ENCODE measurements around the gene PABPN1. TPM values are rescaled to one million over a fixed set of nuclear protein-coding genes. Genes with fewer than 3 reads are reported as not detected.

PABPN1 gene
- total and polyA plus RNA-seq, 4 experiments from 2014 or later: 91.7 to 196 (median 159) TPM

DNA sequence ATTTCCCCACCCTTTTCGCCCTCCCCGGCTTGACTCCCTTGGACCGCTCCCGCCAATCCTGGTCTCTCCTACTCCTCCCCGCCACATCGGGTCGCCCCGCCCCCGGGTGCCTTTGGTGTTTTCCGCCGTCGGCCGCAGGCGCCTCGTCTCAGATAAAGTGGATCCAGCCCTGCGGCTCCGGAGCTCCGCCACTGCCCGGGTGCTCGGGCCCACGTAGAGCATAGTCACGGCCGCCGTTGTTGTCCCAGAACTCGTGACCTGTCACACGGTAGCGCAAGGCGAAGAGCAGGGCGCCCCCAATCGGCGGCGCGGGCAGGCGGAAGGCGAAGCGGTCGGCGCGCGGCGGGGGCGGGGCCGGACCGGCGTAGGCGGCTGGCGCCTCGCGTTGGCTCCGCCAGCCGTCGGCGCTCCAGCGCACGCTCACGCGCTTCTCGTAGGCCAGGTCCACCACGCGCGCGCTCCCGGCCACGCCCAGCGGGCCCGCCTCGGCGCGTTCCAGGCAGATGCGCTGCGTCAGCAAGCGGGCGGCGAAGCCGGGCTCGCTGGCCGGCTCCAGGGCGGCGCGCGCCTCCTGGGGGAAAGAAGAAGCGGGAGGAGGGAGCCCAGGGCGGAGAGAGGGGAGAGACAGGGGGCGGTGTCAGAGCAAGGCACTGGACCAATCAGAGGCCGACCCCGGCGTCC, 19.8 kb upstream of the PABPN1 start:
- H3K36me3 Mint-ChIP-seq: peaks cover 4 to 23% of the 10 kb centered on the region in 2 donors
- peak overlapping the region; percentile 92 to 99 (median 96) for H3K27ac Mint-ChIP-seq
- Histone ChIP-seq H3K27ac (ENCODE audit: low read depth, low read length) (peak overlapping the region; percentile 87), H3K27me3 (ENCODE audit: insufficient read depth, low read length) (no peaks in the 10 kb centered on the region), H3K4me1 (ENCODE audit: insufficient read depth, low read length) (peaks cover 14% of the 10 kb centered on the region), H3K4me3 (ENCODE audit: low read length in 2 of 2) (peak overlapping the region; percentile 86 to 90), H3K9me3 (ENCODE audit: control insufficient read depth in 1 of 2, low read length in 2 of 2) (no peaks in the 10 kb centered on the region), H3K36me3 (ENCODE audit: insufficient read depth, low read length) (no peaks in the 10 kb centered on the region)
- intact Hi-C loops (cut with micrococcal nuclease): loop anchor here (1.0 to 5.0 kb wide), 7 partner anchors 15 to 374 kb away; partner anchors contain the start of genes ACIN1, C14orf119, HOMEZ and PABPN1
- peaks cover 0 to 2% (median 0%) of the 10 kb centered on the region in 8 donors for H3K9me3 Mint-ChIP-seq
- peak; percentile 95 to 99 (median 98) for DNase-seq
- ChIA-PET POLR2A (ENCODE audit: partially characterized antibody) (interaction anchor here (0.7 to 9.6 kb wide), 24 partner anchors 8 to 1129 kb away, joined by 3 to 373 read pairs (median 6); partner anchors contain the start of genes ACIN1, AP1G2, C14orf119 and CBLN3), CTCF (ENCODE audit: partially characterized antibody) (interaction anchor here (0.6 to 7.3 kb wide), 14 partner anchors 12 to 362 kb away, joined by 3 to 93 read pairs (median 4); partner anchors contain the start of genes ACIN1, HOMEZ and PABPN1)
- H3K4me3 Mint-ChIP-seq: peak overlapping the region; percentile 89 to 100 (median 90)
- H3K4me1 Mint-ChIP-seq: peaks cover 14 to 29% (median 23%) of the 10 kb centered on the region in 4 donors
- peaks cover 8 to 9% of the 10 kb centered on the region in 2 donors for H3K27me3 Mint-ChIP-seq

DNA sequence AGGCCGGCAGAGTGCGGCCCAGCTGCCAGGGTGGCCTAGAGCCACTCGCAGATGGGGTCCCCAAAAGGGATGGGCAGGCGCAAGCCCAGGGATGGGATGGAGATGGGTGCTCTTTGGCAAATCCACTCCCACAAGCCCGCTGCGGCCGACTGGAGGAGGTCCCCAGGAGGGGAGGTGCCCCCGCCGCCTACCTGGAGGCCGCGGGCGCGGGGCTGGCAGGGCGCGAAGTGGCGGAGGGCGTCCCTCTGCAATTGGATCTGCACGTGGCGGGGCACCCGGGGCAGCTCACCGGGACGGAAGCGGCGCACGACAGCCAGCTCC, 19.3 kb upstream of the PABPN1 start:
- peak overlapping the region; percentile 92 to 99 (median 94) for H3K27ac Mint-ChIP-seq
- Histone ChIP-seq H3K27me3 (ENCODE audit: insufficient read depth, low read length) (no peaks in the 10 kb centered on the region), H3K9me3 (ENCODE audit: control insufficient read depth in 1 of 2, low read length in 2 of 2) (no peaks in the 10 kb centered on the region), H3K4me1 (ENCODE audit: insufficient read depth, low read length) (peaks cover 14% of the 10 kb centered on the region), H3K36me3 (ENCODE audit: insufficient read depth, low read length) (no peaks in the 10 kb centered on the region), H3K27ac (ENCODE audit: low read depth, low read length) (peak overlapping the region; percentile 87), H3K4me3 (ENCODE audit: low read length in 2 of 2) (peak overlapping the region; percentile 86 to 90)
- intact Hi-C loops (cut with micrococcal nuclease): loop anchor here (1.0 to 5.0 kb wide), 7 partner anchors 16 to 375 kb away; partner anchors contain the start of genes ACIN1, C14orf119, HOMEZ and PABPN1
- peaks cover 0 to 19% of the 10 kb centered on the region in 2 donors for H3K36me3 Mint-ChIP-seq
- DNase-seq: peak in 2 of 5 donors; percentile 81
- POLR2A ChIA-PET (ENCODE audit: partially characterized antibody): interaction anchor here (0.7 to 9.6 kb wide), 29 partner anchors 8 to 1128 kb away, joined by 3 to 373 read pairs (median 5); partner anchors contain the start of genes ACIN1, AP1G2, C14orf119 and CBLN3
- H3K4me3 Mint-ChIP-seq: peak overlapping the region; percentile 86 to 100 (median 89)
- CTCF ChIA-PET (ENCODE audit: partially characterized antibody): interaction anchor here (0.6 to 7.3 kb wide), 10 partner anchors 12 to 362 kb away, joined by 3 to 93 read pairs (median 4); partner anchors contain the start of genes HOMEZ and PABPN1
- peaks cover 14 to 29% (median 23%) of the 10 kb centered on the region in 4 donors for H3K4me1 Mint-ChIP-seq
- H3K27me3 Mint-ChIP-seq: peaks cover 8 to 9% of the 10 kb centered on the region in 2 donors
- H3K9me3 Mint-ChIP-seq: peaks cover 0 to 2% (median 0%) of the 10 kb centered on the region in 8 donors

DNA sequence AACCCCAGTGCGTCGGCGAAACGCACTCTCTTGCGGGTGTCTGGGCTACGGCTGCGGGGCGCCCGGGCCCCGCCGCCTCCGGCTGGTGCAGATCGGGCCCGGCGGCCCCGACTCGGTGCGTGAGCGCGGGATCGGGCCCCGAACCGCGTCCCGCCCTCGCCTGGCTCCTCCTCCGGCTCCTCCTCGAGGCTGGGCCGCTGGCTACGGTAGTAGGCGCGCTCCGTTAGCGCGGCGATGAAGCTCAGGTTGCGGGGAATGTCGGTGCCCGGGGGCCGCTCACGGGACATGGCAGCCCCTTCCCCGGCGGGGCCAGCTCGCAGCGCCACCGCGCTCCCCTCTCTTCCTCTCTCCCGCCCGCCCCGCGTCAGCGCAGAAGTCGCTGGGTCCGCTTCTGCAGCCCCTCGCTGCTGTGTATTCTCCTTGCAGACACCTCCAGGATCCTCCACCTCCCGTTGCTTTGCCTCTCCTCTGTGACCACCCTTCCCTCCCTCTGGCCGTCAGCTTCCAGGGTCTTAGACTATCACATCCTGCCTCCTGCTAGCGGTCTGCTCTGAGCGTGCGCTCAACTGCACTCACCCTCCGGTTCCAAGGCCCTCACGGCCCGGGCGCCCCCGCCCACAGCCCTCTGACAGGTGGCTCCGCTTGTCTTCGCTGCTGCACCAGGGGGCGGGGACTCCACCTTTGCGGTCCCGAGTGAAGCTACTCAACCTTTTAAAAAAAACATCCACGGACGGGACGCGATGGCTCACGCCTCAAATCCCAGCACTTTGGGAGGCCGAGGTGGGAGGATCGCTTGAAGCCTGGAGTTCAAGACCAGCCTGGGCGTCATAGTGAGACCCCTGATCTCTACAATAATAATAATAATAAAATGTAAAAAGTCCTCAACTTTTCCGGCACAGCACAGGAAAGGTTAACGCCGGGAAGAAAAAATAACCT, 18.7 kb upstream of the PABPN1 start, which contains the start of gene PPP1R3E:
TSS of gene PPP1R3E (minus strand) at position 570 of the 936 bp plus-strand sequence. CDS start at position 287, 283 bp downstream.
- H3K4me3 Mint-ChIP-seq: peak within 1 kb of the TSS; percentile 98 to 100 (median 99)
- peaks cover 14 to 29% (median 23%) of the 10 kb centered on the region in 4 donors for H3K4me1 Mint-ChIP-seq
- CTCF ChIA-PET (ENCODE audit: partially characterized antibody): interaction anchor here (0.5 to 7.3 kb wide), 13 partner anchors 8 to 261 kb away, joined by 3 to 93 read pairs (median 3); partner anchors contain the start of genes HOMEZ and PABPN1
- H3K27ac ChIP-seq (ENCODE audit: low read depth, low read length): peak within 1 kb of the TSS; percentile 87
- H3K27me3 Mint-ChIP-seq: peaks cover 12 to 15% of the 10 kb centered on the region in 2 donors
- POLR2A ChIA-PET (ENCODE audit: partially characterized antibody): interaction anchor here (0.6 to 9.6 kb wide), 33 partner anchors 9 to 1792 kb away, joined by 3 to 373 read pairs (median 4); partner anchors contain the start of genes ACIN1, AP1G2, C14orf119 and CBLN3
- peak within 1 kb of the TSS; percentile 99 to 100 (median 100) for H3K27ac Mint-ChIP-seq
- H3K4me3 ChIP-seq (ENCODE audit: low read length in 2 of 2): peak within 1 kb of the TSS; percentile 86 to 90
- H3K27me3 ChIP-seq (ENCODE audit: insufficient read depth, low read length): no peaks in the 10 kb centered on the region
- intact Hi-C loops (cut with micrococcal nuclease): loop anchor here (5.0 kb wide), 1 partner anchor 375 kb away; the partner anchor contains the start of gene PRMT5
- DNase-seq: peak; percentile 84 to 94 (median 86)
- H3K9me3 Mint-ChIP-seq: peaks cover 0 to 2% (median 0%) of the 10 kb centered on the region in 8 donors
- no peaks in the 10 kb centered on the region for H3K9me3 ChIP-seq (ENCODE audit: control insufficient read depth in 1 of 2, low read length in 2 of 2)
- peaks cover 0 to 15% of the 10 kb centered on the region in 2 donors for H3K36me3 Mint-ChIP-seq
- no peaks in the 10 kb centered on the region for H3K36me3 ChIP-seq (ENCODE audit: insufficient read depth, low read length)
- peaks cover 14% of the 10 kb centered on the region for H3K4me1 ChIP-seq (ENCODE audit: insufficient read depth, low read length)

DNA sequence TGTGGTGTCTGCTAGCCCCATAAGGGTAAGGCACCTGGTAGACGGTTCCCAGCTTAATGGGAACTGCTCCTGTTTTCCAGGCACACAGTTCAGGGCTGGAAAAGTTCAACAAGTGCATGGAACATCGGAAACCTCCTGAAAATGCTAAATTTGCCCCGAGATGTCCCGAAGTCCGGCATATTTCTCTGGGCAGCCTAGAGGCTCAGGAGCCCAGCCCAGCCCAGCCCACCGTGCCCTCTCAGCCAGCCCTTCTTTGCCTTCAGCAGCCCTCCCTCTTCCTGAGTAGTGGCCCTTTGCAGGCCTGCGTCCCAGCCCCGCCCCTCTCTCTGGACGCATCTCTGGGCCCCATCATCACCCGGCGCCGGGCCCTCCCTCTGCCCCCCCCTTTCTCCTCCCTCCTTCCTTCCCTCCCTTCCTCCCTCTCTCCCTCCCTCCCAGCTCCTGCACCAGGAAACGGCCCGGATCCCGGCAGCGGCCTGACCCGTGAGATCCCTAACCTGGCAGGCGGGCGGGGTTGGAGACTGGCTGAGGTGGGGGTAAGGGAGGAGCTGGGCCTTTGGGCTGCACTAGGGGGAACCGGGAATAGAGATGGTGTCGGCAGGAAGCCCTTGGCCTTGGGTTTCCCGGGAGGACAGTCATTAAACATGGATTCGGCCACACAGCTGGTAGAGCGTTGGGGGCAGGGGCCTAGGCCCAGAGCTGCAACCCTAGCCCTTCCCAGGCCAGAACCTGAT, 14.7 kb upstream of the PABPN1 start, which contains the start of gene BCL2L2:
TSS of gene BCL2L2 (plus strand) at position 422 of the 734 bp plus-strand sequence. CDS start 935 bp downstream, outside the sequence.
- intact Hi-C loops (cut with micrococcal nuclease): no loop called here
- Mint-ChIP-seq H3K9me3 (peaks cover 0 to 2% (median 0%) of the 10 kb centered on the region in 8 donors), H3K27ac (peak within 1 kb of the TSS in 1 of 7 donors; percentile 54), H3K4me1 (peaks cover 4 to 10% (median 6%) of the 10 kb centered on the region in 4 donors), H3K27me3 (peaks cover 17 to 33% of the 10 kb centered on the region in 2 donors), H3K4me3 (no peak within 1 kb of the TSS), H3K36me3 (peaks cover 0 to 4% of the 10 kb centered on the region in 2 donors)
- H3K27ac ChIP-seq (ENCODE audit: low read depth, low read length): no peak within 1 kb of the TSS
- H3K9me3 ChIP-seq (ENCODE audit: control insufficient read depth in 1 of 2, low read length in 2 of 2): no peaks in the 10 kb centered on the region
- no peaks in the 10 kb centered on the region for H3K27me3 ChIP-seq (ENCODE audit: insufficient read depth, low read length)
- DNase-seq: no peak
- H3K36me3 ChIP-seq (ENCODE audit: insufficient read depth, low read length): no peaks in the 10 kb centered on the region
- H3K4me3 ChIP-seq (ENCODE audit: low read length in 2 of 2): no peak within 1 kb of the TSS
- H3K4me1 ChIP-seq (ENCODE audit: insufficient read depth, low read length): no peaks in the 10 kb centered on the region
- ChIA-PET POLR2A (ENCODE audit: partially characterized antibody) (interaction anchor here (0.9 to 9.6 kb wide), 3 partner anchors 14 to 212 kb away, joined by 3 to 373 read pairs (median 3); partner anchors contain the start of genes ACIN1, C14orf119 and PABPN1), CTCF (ENCODE audit: partially characterized antibody) (interaction anchor here (1.8 to 7.3 kb wide), 2 partner anchors 10 to 14 kb away, joined by 8 to 93 read pairs; partner anchors contain the start of gene PABPN1)

DNA sequence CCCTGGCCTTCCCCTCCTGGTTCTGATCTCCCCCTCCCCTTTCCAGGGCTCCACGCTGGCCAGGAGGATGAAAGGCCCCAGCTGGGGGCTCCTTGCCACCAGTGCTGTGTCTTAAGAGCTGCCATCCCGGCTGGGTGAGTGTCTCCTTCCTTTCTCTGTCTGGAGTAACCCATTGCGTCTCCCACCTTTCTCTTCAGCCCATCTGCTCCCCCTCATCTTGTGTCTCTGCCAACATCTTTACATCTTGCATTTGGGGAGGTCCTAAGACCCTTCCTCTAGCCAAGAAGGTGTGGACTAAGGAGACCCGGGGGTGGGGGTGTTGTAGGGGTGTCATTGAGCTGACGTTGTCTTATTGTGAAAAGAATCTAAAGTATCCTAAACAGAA, 14.1 kb upstream of the PABPN1 start:
- POLR2A ChIA-PET (ENCODE audit: partially characterized antibody): interaction anchor here (1.1 to 9.6 kb wide), 2 partner anchors 14 to 212 kb away, joined by 3 to 373 read pairs; partner anchors contain the start of genes ACIN1, C14orf119 and PABPN1
- Histone ChIP-seq H3K27ac (ENCODE audit: low read depth, low read length) (no peak overlapping the region), H3K4me1 (ENCODE audit: insufficient read depth, low read length) (no peaks in the 10 kb centered on the region), H3K27me3 (ENCODE audit: insufficient read depth, low read length) (no peaks in the 10 kb centered on the region), H3K9me3 (ENCODE audit: control insufficient read depth in 1 of 2, low read length in 2 of 2) (no peaks in the 10 kb centered on the region), H3K36me3 (ENCODE audit: insufficient read depth, low read length) (no peaks in the 10 kb centered on the region), H3K4me3 (ENCODE audit: low read length in 2 of 2) (no peak overlapping the region)
- intact Hi-C loops (cut with micrococcal nuclease): no loop called here
- Mint-ChIP-seq H3K9me3 (peaks cover 0 to 2% (median 0%) of the 10 kb centered on the region in 8 donors), H3K27me3 (peaks cover 17 to 33% of the 10 kb centered on the region in 2 donors), H3K4me1 (peaks cover 4 to 10% (median 6%) of the 10 kb centered on the region in 4 donors), H3K36me3 (peaks cover 0 to 4% of the 10 kb centered on the region in 2 donors), H3K27ac (peak overlapping the region in 1 of 7 donors; percentile 54), H3K4me3 (no peak overlapping the region)
- CTCF ChIA-PET (ENCODE audit: partially characterized antibody): interaction anchor here (0.6 kb wide), 1 partner anchor 14 kb away, joined by 3 read pairs; the partner anchor contains the start of gene PABPN1
- DNase-seq: no peak

All from CD4-positive, alpha-beta memory T cell (primary cell).